SH-SY5Y (cell line): ENCODE data around the gene SEL1L2.

ENCODE experiments used
- GATA2 ChIP-seq: IDR thresholded peaks from 2 replicates; pipeline ENCODE4 v1.6.1; 2011; ENCODE audit warnings: mild to moderate bottlenecking, low read depth, low read length
- GATA3 ChIP-seq: IDR thresholded peaks from 2 replicates; pipeline ENCODE4 v1.6.1; 2011; ENCODE audit warnings: low read depth, mild to moderate bottlenecking, low read length, moderate library complexity

SEL1L2 gene

DNA sequence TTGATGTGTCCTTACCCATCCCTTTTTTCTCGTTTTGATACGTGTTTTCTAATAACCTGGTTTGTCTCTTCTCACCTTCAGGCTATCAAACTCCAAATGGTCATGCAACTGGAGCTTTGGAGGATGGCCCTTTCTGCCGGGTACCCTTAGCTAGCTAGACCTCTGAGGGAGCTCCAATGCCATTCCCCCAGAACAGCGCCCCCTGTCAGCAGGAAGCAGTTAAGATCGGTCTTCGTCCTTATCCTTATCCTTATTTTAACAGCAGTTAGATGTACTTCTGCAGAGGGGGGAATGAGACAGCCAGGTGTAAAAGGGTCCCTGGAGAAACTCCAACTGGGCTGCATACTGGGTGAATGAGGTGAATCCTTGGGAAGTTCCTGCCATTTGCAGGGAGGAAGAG is 37.2 kb downstream of the SEL1L2 start:
- TF ChIP-seq GATA2 (no peak), GATA3 (no peak)

DNA sequence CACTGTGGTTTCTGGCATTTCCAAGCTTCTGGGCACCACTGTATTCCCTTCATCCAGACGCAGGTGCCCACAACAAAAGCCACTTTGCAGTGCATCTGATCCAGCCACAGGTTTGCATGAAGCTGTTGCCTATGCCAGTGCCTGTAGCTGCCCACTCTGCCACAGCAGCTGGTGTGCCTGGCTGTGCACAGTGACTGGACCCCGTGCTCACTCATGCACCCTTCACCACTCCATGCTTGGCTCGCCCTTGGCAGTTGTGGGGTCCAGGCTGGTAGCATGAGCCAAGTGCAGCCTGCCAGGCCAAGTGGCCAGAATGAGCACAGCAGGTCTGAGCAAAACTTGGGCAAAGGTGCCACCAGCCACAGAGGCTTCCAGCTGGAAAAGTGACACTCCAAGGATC is 42.7 kb downstream of the SEL1L2 start:
- TF ChIP-seq GATA3, result no peak
- no peak for TF ChIP-seq GATA2

DNA sequence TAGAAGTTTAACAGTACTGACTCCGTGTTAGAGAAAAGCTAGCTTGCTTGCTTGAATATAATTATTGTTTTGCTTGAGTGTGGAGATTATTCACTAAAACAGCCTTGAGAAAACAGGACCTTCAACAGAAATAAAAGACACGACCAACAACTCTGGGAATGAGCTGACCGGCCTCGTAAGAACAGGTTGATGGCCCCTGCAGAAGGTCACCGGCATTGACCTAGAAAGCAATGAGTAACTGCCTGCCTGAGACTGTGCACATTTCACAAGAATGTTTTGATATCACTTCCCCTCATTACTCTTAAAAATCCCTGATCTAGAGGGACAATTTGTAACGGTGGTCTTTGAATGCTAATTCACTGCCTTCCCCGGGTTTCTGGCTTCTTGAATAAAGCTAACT is 49.4 kb downstream of the SEL1L2 start:
- TF ChIP-seq GATA2, result no peak
- TF ChIP-seq GATA3, result no peak

DNA sequence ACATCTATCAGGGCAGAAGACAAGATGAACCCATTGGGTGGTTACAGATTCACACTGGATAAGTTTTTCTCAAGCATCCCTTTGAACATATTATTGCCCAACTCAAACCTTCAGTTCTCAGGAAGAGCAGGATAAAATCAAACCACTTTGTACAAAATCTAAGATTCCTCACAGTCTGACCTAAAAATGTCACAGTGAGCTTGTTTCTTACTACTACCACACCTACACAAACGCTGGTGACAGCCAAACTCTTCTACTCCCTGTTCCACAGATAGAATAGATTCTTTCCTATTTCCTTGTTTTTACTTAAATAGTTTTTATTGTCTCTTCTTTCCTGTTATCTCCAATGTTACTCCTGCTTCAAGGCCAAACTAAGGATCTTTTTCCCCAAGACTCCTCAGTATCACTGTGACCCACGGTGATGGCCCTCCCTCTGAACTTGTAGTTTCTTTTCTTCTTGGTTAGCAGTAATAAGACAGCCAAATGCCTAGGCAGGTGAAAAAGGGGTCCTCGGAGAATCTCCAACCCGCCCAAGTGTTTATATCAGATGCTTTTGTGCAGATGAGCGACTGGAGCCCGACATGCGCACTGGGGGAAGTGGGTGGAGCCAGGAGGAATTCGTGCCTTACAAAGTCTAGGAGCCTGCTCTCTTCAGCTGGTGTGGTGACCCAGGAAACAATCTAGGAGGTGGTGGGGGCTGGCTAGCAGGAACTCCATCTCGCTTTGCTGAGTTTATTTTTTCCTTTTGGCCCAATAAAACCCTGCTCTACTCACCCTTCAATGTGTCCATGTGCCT is 53.4 kb downstream of the SEL1L2 start:
- TF ChIP-seq GATA2, result no peak
- no peak for TF ChIP-seq GATA3

DNA sequence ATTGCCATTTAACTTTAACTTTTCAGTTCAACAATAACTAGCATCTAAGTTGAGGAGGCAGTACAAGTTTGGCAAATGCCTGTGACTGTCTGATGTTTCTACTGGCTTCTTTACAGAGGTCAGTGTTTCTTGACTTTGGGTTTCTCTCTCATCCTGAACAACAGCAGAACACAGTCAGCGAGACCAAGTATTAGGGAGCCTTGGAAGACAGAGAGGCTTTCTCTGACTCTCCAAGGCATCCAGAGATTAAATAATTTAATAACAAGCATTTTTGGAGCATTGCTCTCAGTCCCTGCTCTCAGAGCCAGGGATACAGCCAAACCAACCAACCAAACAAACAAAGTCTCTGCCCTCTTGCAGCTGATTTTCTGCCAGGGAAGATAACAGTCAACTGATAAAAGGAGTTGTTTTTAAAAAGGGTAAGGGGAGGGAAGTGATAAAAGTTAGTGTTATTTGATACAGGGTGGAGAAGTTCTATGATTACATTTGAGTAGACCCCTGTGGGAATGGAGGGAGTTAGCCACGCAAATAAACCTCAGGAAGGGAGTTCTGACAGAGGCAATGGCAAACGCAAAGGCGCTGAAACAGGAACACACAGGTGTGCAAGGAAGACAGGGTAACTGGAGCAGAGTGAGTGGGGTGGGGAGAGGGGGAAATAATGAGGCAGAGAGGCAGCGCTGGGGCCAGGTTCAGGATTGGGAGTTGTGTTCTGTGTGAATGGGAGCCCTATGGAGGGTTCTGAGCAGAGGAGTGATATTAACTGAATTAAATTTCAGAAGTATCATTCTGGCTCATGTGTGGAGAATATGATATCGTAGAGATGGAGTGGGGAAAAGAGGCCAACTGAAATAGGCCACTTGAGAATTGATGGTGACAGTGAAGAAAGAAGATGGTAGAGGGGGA is 55.2 kb downstream of the SEL1L2 start:
- no peak for TF ChIP-seq GATA3
- no peak for TF ChIP-seq GATA2

DNA sequence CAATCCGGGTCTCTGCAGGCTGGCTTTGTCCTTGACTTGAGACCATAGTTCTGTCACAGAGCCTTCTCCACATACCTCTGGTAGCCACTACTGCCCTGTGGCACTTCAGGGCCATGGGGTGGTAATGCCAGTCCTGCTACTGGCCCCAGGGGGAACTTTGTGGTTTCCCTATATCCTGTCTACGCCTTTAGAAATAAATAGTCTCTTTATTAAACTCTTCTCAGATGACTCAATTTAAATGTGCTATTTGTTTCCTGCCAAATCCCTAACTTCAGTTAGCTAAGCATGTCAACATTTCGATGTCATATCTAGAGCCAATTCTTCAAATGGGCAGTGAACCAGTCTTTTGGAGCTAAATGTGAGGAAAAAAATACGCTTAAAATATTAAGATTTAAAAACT is 60.1 kb downstream of the SEL1L2 start:
- TF ChIP-seq GATA3 (no peak), GATA2 (no peak)

DNA sequence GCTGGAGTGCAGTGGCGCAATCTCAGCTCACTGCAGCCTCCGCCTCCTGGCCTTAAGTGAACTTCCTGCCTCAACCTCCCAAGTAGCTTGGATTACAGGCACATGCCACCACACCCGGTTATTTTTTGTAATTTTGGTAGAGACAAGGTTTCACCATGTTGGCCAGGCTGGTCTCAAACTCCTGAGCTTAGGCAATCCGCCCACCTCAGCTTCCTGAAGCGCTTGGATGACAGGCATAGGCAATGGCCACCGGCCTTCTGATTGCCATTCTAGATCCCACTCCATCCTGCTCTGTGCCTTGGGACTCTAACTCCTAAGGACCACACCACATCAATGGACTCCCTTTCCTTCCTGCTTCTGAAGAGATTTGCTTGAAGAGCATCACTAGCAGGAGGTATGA is 60.6 kb downstream of the SEL1L2 start:
- TF ChIP-seq GATA3, result no peak
- no peak for TF ChIP-seq GATA2

DNA sequence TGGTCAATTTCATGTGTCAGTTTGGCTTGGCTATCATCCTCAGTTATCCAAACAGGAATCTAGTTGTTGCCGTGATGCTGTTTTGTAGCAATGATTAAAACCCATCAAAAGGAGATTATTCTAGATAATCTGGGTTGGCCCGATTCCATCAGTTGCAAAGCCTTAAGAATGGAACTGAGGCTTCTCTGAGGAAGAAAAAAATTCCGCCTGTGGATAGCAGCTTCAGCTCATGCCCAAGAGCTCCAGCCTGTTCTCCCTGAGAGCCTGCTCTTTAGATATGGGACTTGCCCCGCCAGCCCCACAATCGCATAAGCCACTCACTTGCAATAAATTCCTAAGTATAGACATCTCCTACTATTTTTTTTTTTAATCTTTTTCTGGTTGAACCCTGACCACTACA is 61.5 kb downstream of the SEL1L2 start:
- no peak for TF ChIP-seq GATA3
- no peak for TF ChIP-seq GATA2

DNA sequence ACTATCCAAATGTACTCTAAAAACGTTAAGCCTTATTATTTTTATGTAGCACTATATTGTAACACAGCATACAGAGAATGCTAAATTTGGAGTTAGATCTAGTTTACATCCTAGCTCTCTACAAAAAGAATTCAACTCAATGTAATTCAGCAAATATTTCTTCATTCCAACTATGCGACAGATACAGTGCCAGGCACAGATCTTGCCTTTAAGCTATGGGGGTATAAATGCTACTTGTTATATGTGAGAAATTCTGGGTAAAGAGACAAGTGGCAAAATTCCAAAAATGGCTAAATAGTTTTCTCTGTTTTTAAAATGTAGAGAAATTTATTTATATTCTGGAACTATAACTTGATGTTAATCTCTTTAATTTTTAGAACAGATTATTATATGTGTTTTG is 63.2 kb downstream of the SEL1L2 start:
- TF ChIP-seq GATA2 (no peak), GATA3 (no peak)

DNA sequence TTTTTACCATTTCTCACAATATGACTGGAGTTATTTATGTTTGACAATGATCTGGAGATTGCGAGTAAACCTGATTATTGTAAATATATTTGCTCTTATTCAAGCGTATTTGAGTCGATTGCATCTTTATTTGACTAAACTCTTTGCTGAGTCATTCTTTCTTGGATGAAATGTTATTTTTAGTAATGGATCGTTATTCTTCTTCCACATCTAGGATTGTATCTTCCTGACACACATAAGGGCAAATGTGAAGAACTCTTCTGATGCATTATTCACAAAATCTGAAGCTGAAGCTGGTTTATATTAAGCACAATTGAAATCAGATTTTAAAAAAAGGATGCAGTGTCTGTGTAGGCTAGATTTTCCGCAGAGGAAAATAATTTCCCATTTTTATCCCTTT is 68.2 kb downstream of the SEL1L2 start:
- no peak for TF ChIP-seq GATA3
- TF ChIP-seq GATA2, result no peak

DNA sequence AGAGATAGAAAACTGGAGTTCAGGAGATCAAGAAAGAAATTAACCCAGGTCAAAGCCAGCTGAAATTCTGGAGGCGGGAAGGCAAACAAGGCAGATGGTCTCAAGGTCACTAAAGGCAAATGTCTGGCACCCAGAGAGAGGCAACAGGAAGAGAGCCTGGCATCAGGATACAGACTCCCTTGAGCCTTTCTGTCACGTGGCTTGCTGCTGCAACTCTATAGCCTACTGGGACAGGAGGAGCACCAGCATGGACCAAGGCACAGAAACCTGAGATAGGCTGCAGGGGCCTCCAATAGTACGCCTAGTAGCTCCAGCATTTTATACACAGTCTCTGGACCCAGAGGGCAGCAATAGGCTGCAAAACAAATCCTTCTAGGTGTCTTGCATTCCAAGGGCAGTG is 75.1 kb downstream of the SEL1L2 start:
- TF ChIP-seq GATA2, result no peak
- no peak for TF ChIP-seq GATA3

DNA sequence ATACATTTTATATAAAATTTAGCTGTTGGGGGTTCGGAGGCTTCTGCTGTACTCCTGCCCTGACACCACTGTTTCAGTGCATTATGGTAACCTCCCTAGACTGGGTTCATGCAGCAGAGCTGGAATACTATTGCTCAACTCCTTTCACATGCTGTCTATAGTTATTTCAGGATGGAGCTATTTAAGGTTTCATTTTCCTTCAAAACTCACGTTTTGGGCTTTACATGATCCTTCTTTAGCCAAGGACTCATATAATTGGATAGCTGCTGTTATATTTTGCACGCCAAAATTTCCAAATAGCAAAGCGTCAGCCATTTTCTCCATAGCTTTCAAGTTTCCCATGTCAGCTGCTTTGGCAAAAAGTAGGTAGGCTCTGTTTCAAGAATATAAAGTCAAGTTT is 76.8 kb downstream of the SEL1L2 start:
- TF ChIP-seq GATA3, result no peak
- no peak for TF ChIP-seq GATA2

DNA sequence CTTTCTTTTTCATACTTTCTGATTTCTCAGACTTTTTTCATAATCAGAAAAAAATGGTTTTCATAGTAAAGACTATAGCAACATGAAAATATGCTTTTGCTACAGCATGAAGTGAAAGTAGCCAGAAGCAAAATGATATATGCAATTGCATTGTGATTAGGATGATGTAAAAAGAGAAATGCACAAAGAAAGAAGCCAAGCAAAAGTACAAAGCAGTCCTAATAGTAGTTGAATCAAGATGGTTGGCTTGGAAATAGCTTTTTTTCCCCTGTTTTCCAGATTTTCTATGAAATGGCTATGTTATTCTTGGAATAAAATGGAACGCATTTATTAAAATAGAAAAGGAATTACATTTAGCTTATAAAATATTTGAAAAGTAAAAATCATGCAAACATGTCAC is 77.3 kb downstream of the SEL1L2 start:
- no peak for TF ChIP-seq GATA2
- TF ChIP-seq GATA3, result no peak

DNA sequence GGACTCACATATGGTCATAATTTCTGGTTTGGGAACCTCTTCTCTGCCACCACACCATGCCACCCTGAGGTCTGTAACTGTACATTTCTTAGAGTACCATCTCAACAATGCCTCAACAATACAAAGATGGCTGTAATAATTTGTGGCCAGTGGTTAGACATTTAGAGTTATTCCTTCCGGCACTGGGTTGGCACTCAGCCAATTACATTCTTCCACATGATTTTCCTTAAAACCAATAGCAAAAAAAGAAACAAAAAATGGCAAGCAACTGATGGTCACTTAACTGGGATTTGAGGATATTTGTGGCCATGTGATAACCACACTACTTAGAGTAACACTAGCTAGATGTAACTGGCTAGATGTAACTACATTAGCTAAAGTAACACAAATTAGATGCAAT is 79.9 kb downstream of the SEL1L2 start:
- TF ChIP-seq GATA2 (no peak), GATA3 (no peak)

DNA sequence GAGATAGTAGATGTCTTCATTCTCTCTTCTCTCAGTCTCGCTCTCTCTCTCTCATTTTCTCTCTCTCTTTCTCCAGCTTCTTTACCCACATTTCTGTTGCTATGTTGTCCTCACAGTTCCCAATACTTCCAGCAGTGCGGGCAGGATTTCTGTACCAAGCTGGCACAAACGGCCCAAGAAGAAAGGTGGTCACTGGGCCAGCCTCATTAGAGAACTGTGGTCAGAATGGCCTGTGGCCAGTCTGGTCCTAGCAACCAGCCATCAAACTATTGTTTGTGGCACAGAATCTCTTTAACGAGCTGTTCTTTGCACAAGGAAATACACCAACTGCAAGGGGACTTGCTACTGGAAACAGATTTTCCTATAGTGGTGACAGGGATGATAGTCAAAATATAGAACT is 81.3 kb downstream of the SEL1L2 start:
- TF ChIP-seq GATA2 (no peak), GATA3 (no peak)

DNA sequence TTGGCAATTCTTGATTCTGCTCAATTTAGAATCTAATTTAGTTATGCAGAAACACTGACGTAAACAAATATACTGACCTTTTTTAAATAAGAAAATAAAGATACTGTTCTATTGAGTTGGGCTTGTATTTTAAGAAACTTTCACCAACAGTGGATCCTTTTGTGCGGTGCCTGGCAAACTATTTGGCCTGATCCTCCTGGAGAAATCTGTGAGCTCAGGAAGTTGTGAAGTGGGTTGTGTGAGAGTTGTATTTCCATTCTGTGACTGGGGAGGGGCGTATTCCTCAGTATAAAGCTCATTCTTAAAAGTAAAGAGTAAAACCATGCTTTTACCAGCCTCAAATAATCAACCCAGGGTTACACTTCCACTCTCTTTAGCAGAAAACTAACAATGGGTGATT is 85.6 kb downstream of the SEL1L2 start:
- TF ChIP-seq GATA3 (no peak), GATA2 (no peak)
